ENCODE data around the gene ARMC2. TPM values are rescaled to one million over a fixed set of nuclear protein-coding genes. Genes with fewer than 3 reads are reported as not detected.

Gene ARMC2
- total RNA-seq, 3 donors from 2014 or later = 4.3 to 7.9 (median 7.2) TPM

DNA sequence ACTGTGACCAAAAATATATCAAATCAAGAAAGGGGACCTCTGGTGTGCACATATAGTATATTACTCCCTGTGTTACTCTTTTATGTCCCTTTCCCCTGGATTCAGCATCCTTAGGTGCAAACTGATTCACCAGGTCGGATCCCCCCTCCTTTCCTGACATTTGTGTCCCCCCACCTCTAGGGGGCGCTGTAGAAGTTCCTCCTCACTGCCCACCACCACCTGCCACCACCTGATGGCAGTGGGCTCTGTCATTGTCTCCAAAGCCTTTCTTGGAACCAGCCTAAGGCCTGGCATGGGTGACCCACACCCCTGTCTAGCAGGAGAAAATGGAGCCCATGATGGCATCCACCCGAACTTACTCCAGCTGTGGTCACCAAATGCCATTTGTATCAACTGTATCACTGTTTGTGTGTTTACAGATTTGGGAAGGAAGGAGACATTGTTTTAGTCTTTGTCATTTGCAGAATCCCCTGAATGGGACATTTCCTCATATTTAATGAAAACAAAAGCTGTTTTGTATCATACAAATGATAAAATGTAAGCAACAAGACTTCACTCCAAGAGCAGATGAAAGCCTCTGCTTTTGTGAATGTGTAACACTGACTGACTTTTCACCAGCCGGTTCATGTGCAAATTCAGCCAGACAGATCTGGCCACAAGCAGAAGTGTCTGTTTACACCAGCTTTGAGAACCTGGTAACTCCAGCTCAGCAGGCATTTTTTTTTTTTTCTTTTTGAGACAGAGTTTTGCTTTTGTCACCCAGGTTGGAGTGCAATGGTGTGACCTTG lies 66.2 kb downstream of the ARMC2 start:
- H3K27ac ChIP-seq = peak overlapping the region in 1 of 2 donors; percentile 19
- no peaks in the 10 kb centered on the region for H3K27me3 ChIP-seq
- intact Hi-C loops (cut with DNase I; ENCODE audit: low total_unique reads) = no loop called here
- DNase-seq (ENCODE audit: low spot score in 2 of 2) = no peak
- no peak overlapping the region for H3K4me3 ChIP-seq
- no peaks in the 10 kb centered on the region for H3K4me1 ChIP-seq
- TF ChIP-seq, protein P1, sequence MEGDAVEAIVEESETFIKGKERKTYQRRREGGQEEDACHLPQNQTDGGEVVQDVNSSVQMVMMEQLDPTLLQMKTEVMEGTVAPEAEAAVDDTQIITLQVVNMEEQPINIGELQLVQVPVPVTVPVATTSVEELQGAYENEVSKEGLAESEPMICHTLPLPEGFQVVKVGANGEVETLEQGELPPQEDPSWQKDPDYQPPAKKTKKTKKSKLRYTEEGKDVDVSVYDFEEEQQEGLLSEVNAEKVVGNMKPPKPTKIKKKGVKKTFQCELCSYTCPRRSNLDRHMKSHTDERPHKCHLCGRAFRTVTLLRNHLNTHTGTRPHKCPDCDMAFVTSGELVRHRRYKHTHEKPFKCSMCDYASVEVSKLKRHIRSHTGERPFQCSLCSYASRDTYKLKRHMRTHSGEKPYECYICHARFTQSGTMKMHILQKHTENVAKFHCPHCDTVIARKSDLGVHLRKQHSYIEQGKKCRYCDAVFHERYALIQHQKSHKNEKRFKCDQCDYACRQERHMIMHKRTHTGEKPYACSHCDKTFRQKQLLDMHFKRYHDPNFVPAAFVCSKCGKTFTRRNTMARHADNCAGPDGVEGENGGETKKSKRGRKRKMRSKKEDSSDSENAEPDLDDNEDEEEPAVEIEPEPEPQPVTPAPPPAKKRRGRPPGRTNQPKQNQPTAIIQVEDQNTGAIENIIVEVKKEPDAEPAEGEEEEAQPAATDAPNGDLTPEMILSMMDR (IDR thresholded peaks at IDR 0.05) = peak in 1 of 3 donors; percentile 15
- TF ChIP-seq POLR2AphosphoS5 (IDR thresholded peaks at IDR 0.05) = no peak
- H3K9me3 ChIP-seq = no peaks in the 10 kb centered on the region
- H3K36me3 ChIP-seq = no peaks in the 10 kb centered on the region

DNA sequence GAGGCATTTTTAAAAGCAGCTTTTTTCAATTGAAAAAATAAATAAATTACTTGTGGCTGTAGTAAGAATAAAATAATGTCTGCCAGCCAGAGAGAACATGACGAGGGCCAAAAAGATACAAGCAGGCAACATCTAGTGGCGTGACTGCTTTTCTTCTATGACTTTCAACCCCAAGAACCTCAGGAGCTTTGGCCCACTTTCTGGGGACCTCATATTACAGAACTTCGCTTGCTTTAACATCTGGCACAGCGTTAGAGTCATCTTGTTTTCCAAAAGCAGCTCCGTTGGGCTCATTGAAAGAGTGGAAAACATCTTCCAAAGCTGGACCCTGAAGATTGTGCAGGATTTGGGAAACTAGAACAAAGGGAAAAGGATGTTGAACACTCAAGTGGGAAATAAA lies 67.0 kb downstream of the ARMC2 start:
- H3K27ac ChIP-seq = no peak overlapping the region
- intact Hi-C loops (cut with DNase I; ENCODE audit: low total_unique reads) = no loop called here

DNA sequence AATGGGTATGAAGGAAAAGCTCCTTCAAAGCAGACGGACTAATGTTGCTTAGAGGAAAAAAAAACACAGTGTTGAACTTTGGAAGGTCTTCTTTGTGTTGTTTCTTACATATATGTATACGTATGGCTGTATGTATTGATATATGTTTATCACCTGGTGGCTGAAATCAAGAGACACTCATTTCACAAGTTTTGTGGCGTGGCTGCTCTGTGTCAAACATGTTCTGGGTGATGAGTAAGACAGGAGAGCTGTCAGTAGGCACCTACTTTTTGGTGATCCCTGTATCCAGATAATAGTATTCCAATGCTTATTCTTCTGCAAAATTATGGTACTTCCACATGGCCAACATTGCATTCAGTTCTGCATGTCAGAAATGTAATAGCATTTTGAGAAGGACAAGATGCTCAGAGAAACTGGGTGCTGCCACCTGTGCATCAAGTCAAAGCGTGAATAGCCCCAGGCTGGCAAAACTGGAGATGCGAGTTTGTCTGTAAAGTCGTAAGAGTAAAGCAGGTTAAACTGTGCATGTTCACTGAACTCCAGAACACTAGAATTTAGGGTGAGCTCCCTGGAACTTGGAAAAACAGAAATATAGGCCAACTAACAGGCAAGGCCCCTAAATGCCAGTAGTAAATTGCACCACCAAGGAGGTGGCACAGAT lies 67.9 kb downstream of the ARMC2 start:
- no peaks in the 10 kb centered on the region for H3K4me1 ChIP-seq
- peak in 1 of 2 donors; percentile 72 for DNase-seq (ENCODE audit: low spot score in 2 of 2)
- H3K9me3 ChIP-seq = no peaks in the 10 kb centered on the region
- no peaks in the 10 kb centered on the region for H3K27me3 ChIP-seq
- intact Hi-C loops (cut with DNase I; ENCODE audit: low total_unique reads) = no loop called here
- no peak overlapping the region for H3K27ac ChIP-seq
- H3K36me3 ChIP-seq = no peaks in the 10 kb centered on the region
- no peak overlapping the region for H3K4me3 ChIP-seq
- TF ChIP-seq POLR2AphosphoS5 (IDR thresholded peaks at IDR 0.05) (no peak), POLR2A (IDR thresholded peaks at IDR 0.05) (no peak)
- TF ChIP-seq, protein P1 (IDR thresholded peaks at IDR 0.05) = no peak

More for the DNA sequence above, 67.0 kb downstream of the ARMC2 start:
- Histone ChIP-seq H3K27me3 (no peaks in the 10 kb centered on the region), H3K4me1 (no peaks in the 10 kb centered on the region), H3K4me3 (no peak overlapping the region), H3K36me3 (no peaks in the 10 kb centered on the region), H3K9me3 (no peaks in the 10 kb centered on the region)
- no peak for DNase-seq (ENCODE audit: low spot score in 2 of 2)
- TF ChIP-seq, protein P1 (IDR thresholded peaks at IDR 0.05) = no peak
- TF ChIP-seq POLR2A (IDR thresholded peaks at IDR 0.05) = no peak
- TF ChIP-seq POLR2AphosphoS5 (IDR thresholded peaks at IDR 0.05) = no peak

GRCh38 chr6:108920751-108921150 lies 72.5 kb downstream of the ARMC2 start:
- H3K27me3 ChIP-seq = no peaks in the 10 kb centered on the region
- peak overlapping the region; percentile 75 to 88 for H3K27ac ChIP-seq
- H3K4me1 ChIP-seq = no peaks in the 10 kb centered on the region
- TF ChIP-seq POLR2AphosphoS5 (IDR thresholded peaks at IDR 0.05) (no peak), POLR2A (IDR thresholded peaks at IDR 0.05) (no peak)
- TF ChIP-seq, protein P1 (IDR thresholded peaks at IDR 0.05) = no peak
- H3K9me3 ChIP-seq = no peaks in the 10 kb centered on the region
- intact Hi-C loops (cut with DNase I; ENCODE audit: low total_unique reads) = no loop called here
- H3K36me3 ChIP-seq = no peaks in the 10 kb centered on the region
- no peak for DNase-seq (ENCODE audit: low spot score in 2 of 2)
- no peak overlapping the region for H3K4me3 ChIP-seq
